ENCODE results near the gene CRTC3.

CRTC3 gene

GRCh38 chr15:90594301-90594738 is 64.6 kb downstream of the CRTC3 start:
- DNase-seq (ENCODE audit: low read depth in 3 of 3), result peak; percentile 47 to 77 (median 66)

- DNase-seq (ENCODE audit: low read depth in 3 of 3), result no peak
Measured at GRCh38 chr15:90595763-90596155, 66.0 kb downstream of the CRTC3 start.

- DNase-seq (ENCODE audit: low read depth in 3 of 3), result no peak
Measured at GRCh38 chr15:90596943-90597342, 67.2 kb downstream of the CRTC3 start.

GRCh38 chr15:90597577-90597976 is 67.9 kb downstream of the CRTC3 start:
- DNase-seq (ENCODE audit: low read depth in 3 of 3), result no peak

DNA sequence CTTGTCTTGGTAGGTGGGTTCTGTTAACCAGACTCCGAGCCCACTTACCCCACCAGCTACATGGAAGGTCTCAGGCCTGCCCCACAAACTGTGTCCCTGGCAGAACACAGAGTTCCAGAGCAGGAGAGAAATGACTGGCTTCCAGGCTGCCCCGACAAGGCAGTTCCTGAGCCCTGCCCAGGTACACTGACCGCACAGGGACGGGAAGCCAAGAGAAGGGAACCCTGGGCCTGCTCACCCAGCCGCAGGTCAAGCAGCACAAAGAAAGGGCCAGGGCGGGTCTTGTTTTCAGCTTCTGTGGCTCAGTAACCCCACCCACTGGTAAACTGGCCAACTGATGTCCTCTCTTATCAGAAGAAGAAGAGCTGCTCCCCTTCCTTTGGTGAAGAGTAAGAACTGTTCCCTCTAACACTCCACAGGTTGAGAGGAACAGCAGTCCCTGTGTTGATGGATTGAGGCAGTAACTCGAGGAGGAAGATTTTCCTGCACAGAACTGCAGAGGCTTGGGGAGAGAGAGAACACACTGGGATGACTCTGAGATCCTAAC is 68.4 kb downstream of the CRTC3 start:
- no peak for DNase-seq (ENCODE audit: low read depth in 3 of 3)

- DNase-seq (ENCODE audit: low read depth in 3 of 3), result no peak
Measured at GRCh38 chr15:90598679-90599078, 69.0 kb downstream of the CRTC3 start.

GRCh38 chr15:90599116-90599515 is 69.4 kb downstream of the CRTC3 start:
- DNase-seq (ENCODE audit: low read depth in 3 of 3), result no peak

DNA sequence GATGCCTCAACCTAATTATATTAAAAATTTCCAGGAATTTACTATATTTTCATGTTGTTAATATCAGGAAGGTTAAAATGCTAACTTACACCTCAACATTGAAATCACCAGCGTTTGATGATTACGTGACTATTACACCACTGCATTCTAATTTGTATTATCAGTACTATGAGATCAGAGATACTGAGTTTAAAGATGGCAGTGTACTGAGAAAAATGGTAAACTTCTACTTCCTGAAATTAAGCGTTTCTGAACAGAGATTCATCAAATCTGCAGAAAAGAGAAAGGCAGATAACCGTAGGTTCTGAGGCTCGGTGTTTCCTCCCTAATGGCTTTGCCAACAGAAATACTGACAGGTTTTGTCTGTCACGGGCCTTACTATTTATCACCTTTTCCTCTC is 69.9 kb downstream of the CRTC3 start:
- DNase-seq (ENCODE audit: low read depth in 3 of 3), result no peak

- DNase-seq (ENCODE audit: low read depth in 3 of 3), result no peak
Measured at GRCh38 chr15:90600954-90601353, 71.2 kb downstream of the CRTC3 start.

DNA sequence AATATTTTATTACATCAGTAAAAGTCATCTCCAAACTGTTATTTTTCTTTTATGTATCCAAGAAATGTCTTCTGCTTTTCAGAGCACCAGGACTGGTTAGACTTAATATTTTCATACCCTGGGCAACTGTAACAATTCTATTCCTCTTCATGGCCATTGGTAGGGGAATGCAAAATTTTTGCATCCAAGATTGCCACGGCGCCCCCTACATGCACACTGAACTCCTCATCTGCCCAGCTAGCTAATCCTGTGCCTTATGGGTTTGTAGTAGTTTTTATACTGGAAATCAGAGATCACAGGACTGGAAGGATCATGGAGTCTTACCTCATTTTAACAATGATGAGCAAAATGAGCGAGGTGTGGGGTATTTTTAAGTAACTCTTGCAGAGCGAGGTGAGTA is 74.2 kb downstream of the CRTC3 start:
- DNase-seq (ENCODE audit: low read depth in 3 of 3), result peak in 2 of 3 experiments; percentile 14 to 43

DNA sequence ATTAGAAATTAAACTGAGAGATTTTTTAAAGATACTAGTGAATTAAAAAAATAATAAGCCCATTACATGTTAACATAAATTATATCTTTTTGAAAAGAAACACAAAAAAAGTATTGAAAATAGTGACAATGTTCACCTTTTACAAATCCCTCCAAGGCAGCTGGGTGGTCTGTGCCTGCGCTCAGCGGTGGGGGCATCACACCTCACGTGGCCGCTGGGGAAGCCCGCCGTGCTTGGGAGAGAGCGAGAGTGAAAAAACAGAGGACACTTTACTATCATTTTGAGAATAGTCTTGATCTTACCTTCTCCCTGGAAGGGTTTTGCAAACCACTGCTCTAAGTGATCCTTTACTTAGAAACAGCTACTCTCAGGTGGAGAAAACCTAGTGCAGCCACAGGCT is 76.9 kb downstream of the CRTC3 start:
- DNase-seq (ENCODE audit: low read depth in 3 of 3), result no peak

DNA sequence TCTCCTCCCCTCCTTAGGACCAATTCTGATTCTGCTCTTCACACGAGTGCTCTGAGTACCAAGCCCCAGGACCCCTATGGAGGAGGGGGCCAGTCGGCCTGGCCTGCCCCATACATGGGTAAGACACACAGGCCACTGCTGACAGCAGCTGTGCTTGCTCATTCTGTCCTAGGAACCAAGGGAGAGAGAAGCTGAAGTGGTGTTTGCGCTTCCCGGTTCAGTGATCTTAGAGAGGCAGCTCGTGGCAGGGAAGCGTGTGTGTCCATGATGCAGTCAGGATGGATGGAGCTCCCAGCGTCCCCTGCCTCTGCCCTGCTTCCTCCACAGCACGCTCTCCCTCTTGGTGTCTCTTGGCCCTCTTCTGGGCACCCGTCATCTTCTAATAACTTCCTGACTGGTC is 77.6 kb downstream of the CRTC3 start:
- DNase-seq (ENCODE audit: low read depth in 3 of 3), result no peak

- DNase-seq (ENCODE audit: low read depth in 3 of 3), result no peak
Measured at GRCh38 chr15:90609242-90610180, 79.8 kb downstream of the CRTC3 start.

DNA sequence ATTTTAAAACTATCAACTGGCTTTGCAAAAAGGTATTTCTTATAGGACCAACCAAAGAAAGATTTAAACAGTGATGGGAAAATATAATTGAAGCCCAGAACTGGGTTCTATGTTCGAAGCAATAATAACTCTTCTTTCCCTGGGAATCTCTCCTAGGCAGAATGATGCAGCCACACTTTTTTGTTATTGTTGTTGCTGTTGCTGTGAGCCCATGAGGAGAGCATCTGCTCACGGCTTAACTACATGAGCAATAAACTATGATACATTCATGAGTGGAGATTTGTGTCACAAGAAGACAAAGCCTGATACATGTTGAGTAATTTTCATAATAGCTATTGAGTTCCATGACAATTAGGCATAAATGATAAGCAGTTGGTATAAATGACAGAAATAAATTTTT is 80.5 kb downstream of the CRTC3 start:
- DNase-seq (ENCODE audit: low read depth in 3 of 3), result no peak

GRCh38 chr15:90611157-90611556 is 81.4 kb downstream of the CRTC3 start:
- no peak for DNase-seq (ENCODE audit: low read depth in 3 of 3)

GRCh38 chr15:90617171-90617570 is 87.4 kb downstream of the CRTC3 start:
- DNase-seq (ENCODE audit: low read depth in 3 of 3), result no peak

GRCh38 chr15:90617668-90618097 is 88.0 kb downstream of the CRTC3 start:
- DNase-seq (ENCODE audit: low read depth in 3 of 3), result no peak

DNA sequence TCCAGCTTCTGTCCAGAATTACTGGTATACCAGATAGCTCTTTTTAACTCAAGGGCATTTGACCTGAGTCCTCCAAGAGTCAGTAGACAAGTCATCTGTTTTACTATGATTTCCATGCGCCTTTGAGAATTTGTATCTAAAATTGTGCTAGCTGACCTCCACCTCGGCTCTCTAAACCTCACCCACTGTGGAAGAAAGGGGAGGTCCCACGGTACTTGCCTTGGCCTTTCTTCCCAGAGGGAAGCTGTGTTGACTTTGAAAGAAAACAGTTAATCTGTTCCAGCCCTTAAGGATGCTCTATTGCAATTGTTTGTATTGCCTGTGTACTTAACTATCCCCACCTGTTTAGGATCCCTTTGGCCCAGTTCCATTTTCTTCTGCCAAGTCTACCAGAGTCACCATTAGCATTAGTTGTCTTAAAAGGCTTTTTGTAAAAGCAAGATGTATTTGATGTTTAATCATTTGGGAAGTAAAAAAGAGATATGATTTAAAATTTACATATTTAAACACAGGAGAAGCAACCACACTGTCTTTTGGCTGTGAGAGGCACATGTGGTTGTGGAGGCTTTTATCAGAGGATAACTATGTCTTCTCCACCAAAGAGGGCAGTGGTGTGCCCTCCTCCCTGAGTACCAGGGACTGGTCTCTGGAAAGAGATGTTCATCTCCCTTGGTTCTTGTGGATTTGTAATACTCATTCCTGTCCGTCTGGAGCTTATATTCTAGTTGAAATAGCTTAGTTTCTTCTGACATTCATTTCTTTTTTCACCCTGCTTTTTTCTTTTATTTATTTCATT is 88.8 kb downstream of the CRTC3 start:
- DNase-seq (ENCODE audit: low read depth in 3 of 3), result no peak

DNA sequence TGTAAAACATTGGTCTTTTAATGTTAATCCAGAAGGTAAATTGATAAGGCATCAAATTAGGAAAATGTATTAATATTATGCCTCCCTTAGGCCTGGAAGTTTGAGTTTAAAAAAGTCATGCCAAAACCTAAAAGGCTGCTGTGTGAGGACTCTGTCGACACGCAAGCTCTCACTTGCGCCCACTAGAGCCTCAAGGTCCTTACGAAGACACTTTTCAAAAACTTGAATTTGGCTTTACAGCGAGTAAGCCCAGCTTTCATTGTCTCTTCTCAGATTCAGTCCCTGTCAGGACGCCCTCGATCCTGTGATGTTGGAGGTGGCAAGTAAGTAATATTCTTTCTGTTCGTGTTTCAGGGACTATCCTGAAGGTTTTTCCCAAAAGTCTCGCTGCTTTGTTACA is 89.7 kb downstream of the CRTC3 start:
- no peak for DNase-seq (ENCODE audit: low read depth in 3 of 3)

DNA sequence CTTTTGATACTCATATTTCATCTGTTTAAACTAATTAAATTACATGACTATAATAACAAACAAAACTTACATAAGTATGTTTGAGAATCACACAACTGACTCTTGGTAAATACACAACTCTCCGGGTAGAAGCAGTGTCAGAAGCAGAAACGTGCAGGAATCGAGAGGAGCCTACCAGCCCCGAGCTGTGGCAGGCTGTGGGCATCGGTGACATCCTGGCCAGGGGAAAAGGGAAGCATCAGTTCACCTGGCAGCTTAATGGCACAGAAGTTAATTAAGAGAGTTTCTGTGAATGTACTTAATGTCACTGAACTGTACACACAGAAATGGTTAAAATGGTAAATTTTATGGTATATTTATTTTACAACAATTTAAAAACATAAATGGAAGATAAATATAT is 90.2 kb downstream of the CRTC3 start:
- no peak for DNase-seq (ENCODE audit: low read depth in 3 of 3)

GRCh38 chr15:90620379-90621067 is 90.8 kb downstream of the CRTC3 start:
- no peak for DNase-seq (ENCODE audit: low read depth in 3 of 3)

DNA sequence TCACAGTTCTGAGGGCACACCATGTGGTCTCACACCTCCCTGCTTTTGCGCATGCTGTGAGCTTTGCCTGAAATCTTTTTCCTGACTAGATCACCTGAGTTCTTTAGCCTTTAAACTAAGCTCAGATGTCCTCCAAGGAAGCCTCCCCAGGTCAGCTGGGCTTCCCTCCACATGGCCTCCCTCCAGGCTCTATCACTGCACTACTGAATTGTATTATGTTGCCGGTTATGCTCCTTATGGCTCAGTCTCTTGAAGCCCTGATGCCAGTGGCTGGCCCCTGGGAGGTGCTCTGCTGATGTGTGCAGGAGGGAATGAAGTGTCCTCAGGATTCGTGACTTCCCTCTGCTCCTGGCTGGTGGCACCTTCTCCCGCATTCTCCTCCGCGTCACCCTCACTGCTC is 94.1 kb downstream of the CRTC3 start:
- no peak for DNase-seq (ENCODE audit: low read depth in 3 of 3)
